Muscle of leg (tissue), 16 donors: ENCODE measurements around the gene RHOC. TPM values are rescaled to one million over a fixed set of nuclear protein-coding genes. Genes with fewer than 3 reads are reported as not detected.

ENCODE experiments used
- DNase-seq: peaks from one replicate; pipeline ENCODE4 v3.0.0; 2013
- H3K27ac ChIP-seq: one replicate; pipeline ENCODE4 v1.5.1; 2013; ENCODE audit warnings: mild to moderate bottlenecking, low read length, control low read depth
- H3K27me3 ChIP-seq: one replicate; pipeline ENCODE4 v1.6.1; 2013; ENCODE audit warnings: low read length; ENCODE audit not compliant: control insufficient read depth, insufficient read depth
- H3K36me3 ChIP-seq: one replicate; pipeline ENCODE4 v1.6.1; 2013; ENCODE audit warnings: low read length; ENCODE audit not compliant: control insufficient read depth, insufficient read depth
- H3K4me1 ChIP-seq: one replicate; pipeline ENCODE4 v1.6.1; 2013; ENCODE audit warnings: low read length; ENCODE audit not compliant: control insufficient read depth, insufficient read depth
- H3K4me3 ChIP-seq: one replicate; pipeline ENCODE4 v1.5.1; 2013; ENCODE audit warnings: low read length, control low read depth
- H3K9me3 ChIP-seq: replicated peaks from 2 replicates; pipeline ENCODE4 v1.6.1; 2013; ENCODE audit warnings: low read depth, low read length; ENCODE audit not compliant: control insufficient read depth
- WGBS: methylation state at CpG from one replicate; pipeline ENCODE4 v1.1.5; 2013; ENCODE audit warnings: missing lambda C conversion rate; ENCODE audit not compliant: insufficient coverage; 5-methylcytosine and 5-hydroxymethylcytosine counted together
- long read RNA-seq, 11 donors: transcript quantifications; one replicate each; lab custom pipeline, GENCODE V29; 2026
- polyA plus RNA-seq, 8 donors: library from polyadenylated mRNA; unstranded; fragments of 120-200 nt; gene quantifications; one replicate each; pipeline versions ENCODE4 v1.2.1 to v1.2.3, GENCODE V29; 2013; ENCODE audit warnings: inconsistent platforms in 1 of 8, low replicate concordance in 1 of 8; ENCODE audit not compliant: insufficient read length in 8 of 8, insufficient read depth in 1 of 8
- total RNA-seq: library from RNA; stranded (reverse); fragments of 120-200 nt; gene quantifications from one replicate; pipeline ENCODE4 v1.2.4, GENCODE V29; 2013

Gene RHOC
- total RNA-seq (252 TPM), polyA plus RNA-seq (100 to 1,000 TPM; 275 to 338 (median 300) TPM)
- long read RNA-seq, donor 1, transcript RHOC-202 (6 exons, 1,418 nt): major isoform, 27 of 69 reads
- long read RNA-seq, donor 1, transcript RHOC-208 (5 exons, 1,355 nt): minor isoform, 22 of 69 reads
- long read RNA-seq, donor 1, partial matches to known transcripts: 16 of 69 reads
- long read RNA-seq, donor 1, other reads (novel, unspliced or antisense): 0 of 69 reads
- long read RNA-seq, donor 2, transcript RHOC-208 (5 exons, 1,355 nt): minor isoform, 7 of 17 reads
- long read RNA-seq, donor 2, transcript RHOC-202 (6 exons, 1,418 nt): major isoform, 8 of 17 reads
- long read RNA-seq, donor 2, partial matches to known transcripts: 0 of 17 reads
- long read RNA-seq, donor 2, other reads (novel, unspliced or antisense): 0 of 17 reads
- long read RNA-seq, donor 3, transcript RHOC-208 (5 exons, 1,355 nt): minor isoform, 37 of 143 reads
- long read RNA-seq, donor 3, transcript RHOC-202 (6 exons, 1,418 nt): major isoform, 61 of 143 reads
- long read RNA-seq, donor 3, partial matches to known transcripts: 39 of 143 reads
- long read RNA-seq, donor 3, other reads (novel, unspliced or antisense): 0 of 143 reads
- long read RNA-seq, donor 4, transcript RHOC-208 (5 exons, 1,355 nt): minor isoform, 25 of 93 reads
- long read RNA-seq, donor 4, transcript RHOC-202 (6 exons, 1,418 nt): major isoform, 44 of 93 reads
- long read RNA-seq, donor 4, partial matches to known transcripts: 17 of 93 reads
- long read RNA-seq, donor 4, other reads (novel, unspliced or antisense): 5 of 93 reads
- long read RNA-seq, donor 5, transcript RHOC-202 (6 exons, 1,418 nt): minor isoform, 91 of 272 reads
- long read RNA-seq, donor 5, transcript RHOC-208 (5 exons, 1,355 nt): major isoform, 93 of 272 reads
- long read RNA-seq, donor 5, partial matches to known transcripts: 78 of 272 reads
- long read RNA-seq, donor 5, other reads (novel, unspliced or antisense): 5 of 272 reads
- long read RNA-seq, donor 6, transcript RHOC-208 (5 exons, 1,355 nt): minor isoform, 63 of 216 reads
- long read RNA-seq, donor 6, transcript RHOC-202 (6 exons, 1,418 nt): major isoform, 72 of 216 reads
- long read RNA-seq, donor 6, partial matches to known transcripts: 77 of 216 reads
- long read RNA-seq, donor 6, other reads (novel, unspliced or antisense): 0 of 216 reads
- long read RNA-seq, donor 7, transcript RHOC-202 (6 exons, 1,418 nt): minor isoform, 52 of 164 reads
- long read RNA-seq, donor 7, transcript RHOC-208 (5 exons, 1,355 nt): major isoform, 64 of 164 reads
- long read RNA-seq, donor 7, partial matches to known transcripts: 43 of 164 reads
- long read RNA-seq, donor 7, other reads (novel, unspliced or antisense): 0 of 164 reads
- long read RNA-seq, donor 8, transcript RHOC-208 (5 exons, 1,355 nt): minor isoform, 33 of 93 reads
- long read RNA-seq, donor 8, transcript RHOC-202 (6 exons, 1,418 nt): major isoform, 41 of 93 reads
- long read RNA-seq, donor 8, partial matches to known transcripts: 17 of 93 reads
- long read RNA-seq, donor 8, other reads (novel, unspliced or antisense): 0 of 93 reads
- long read RNA-seq, donor 9, transcript RHOC-208 (5 exons, 1,355 nt): minor isoform, 33 of 112 reads
- long read RNA-seq, donor 9, transcript RHOC-202 (6 exons, 1,418 nt): major isoform, 41 of 112 reads
- long read RNA-seq, donor 9, partial matches to known transcripts: 34 of 112 reads
- long read RNA-seq, donor 9, other reads (novel, unspliced or antisense): 0 of 112 reads
- long read RNA-seq, donor 10, transcript RHOC-208 (5 exons, 1,355 nt): minor isoform, 46 of 156 reads
- long read RNA-seq, donor 10, transcript RHOC-202 (6 exons, 1,418 nt): major isoform, 68 of 156 reads
- long read RNA-seq, donor 10, partial matches to known transcripts: 38 of 156 reads
- long read RNA-seq, donor 10, other reads (novel, unspliced or antisense): 0 of 156 reads
- long read RNA-seq, donor 11, transcript RHOC-202 (6 exons, 1,418 nt): minor isoform, 37 of 119 reads
- long read RNA-seq, donor 11, transcript RHOC-208 (5 exons, 1,355 nt): major isoform, 48 of 119 reads
- long read RNA-seq, donor 11, partial matches to known transcripts: 31 of 119 reads
- long read RNA-seq, donor 11, other reads (novel, unspliced or antisense): 0 of 119 reads

DNA sequence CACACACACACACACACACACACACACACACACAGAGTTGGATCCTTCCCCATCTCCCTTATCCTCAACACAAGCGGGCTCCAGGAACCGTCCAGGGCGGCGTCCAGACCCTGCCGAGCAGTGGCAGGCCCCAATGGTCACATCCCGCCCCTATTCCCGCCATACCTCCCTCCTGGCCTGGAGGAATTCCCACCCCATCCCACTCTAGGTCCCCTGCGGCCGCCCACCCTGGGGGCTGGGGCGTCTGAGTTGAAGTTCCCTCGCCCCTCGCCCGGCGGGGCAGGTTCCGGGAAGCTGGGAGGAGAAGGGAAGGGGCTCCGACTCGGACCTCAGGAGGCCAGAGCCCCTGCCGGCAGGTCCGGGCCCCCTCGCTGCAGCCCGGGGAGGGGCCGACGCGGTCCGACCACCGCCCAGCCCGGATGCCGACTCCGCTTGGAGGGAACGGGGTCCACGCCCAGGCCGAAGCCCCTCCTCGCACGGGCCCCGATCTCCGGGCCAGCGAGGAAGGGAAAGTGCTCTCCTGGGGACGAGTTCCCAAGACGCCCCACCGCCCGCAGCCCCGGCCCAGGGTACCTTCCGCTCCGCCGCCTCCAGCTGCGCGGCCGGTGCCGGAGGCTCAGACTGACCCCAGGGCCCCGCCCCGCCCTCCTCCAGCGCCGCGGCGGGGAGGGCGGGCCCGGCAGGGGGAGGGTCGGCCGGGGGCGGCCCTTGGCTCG is at the start of gene RHOC:
RHOC (minus strand) TSS at position 623 of the 716 bp plus-strand sequence. CDS start 3,328 bp downstream, outside the sequence.
- Histone ChIP-seq H3K27ac (peak within 1 kb of the TSS; percentile 99), H3K27me3 (peaks cover 19% of the 10 kb centered on the region), H3K36me3 (peaks cover 23% of the 10 kb centered on the region), H3K4me3 (peak within 1 kb of the TSS; percentile 96), H3K9me3 (no peaks in the 10 kb centered on the region), H3K4me1 (peaks cover 49% of the 10 kb centered on the region)
- DNase-seq: peak; percentile 89
- under 1% methylated on average over 50 of the region's 61 CpGs for WGBS

- no CpG with 5 or more reads among the region's 1 CpG for WGBS
- Histone ChIP-seq H3K36me3 (no peaks in the 10 kb centered on the region), H3K27ac (no peak overlapping the region), H3K4me3 (no peak overlapping the region), H3K27me3 (no peaks in the 10 kb centered on the region), H3K9me3 (no peaks in the 10 kb centered on the region), H3K4me1 (no peaks in the 10 kb centered on the region)
- no peak for DNase-seq
Measured at GRCh38 chr1:112754116-112754628, 47.2 kb upstream of the RHOC start.

GRCh38 chr1:112748396-112748795 is 41.5 kb upstream of the RHOC start:
- Histone ChIP-seq H3K27ac (no peak overlapping the region), H3K9me3 (no peaks in the 10 kb centered on the region), H3K27me3 (peaks cover 24% of the 10 kb centered on the region), H3K4me1 (peaks cover 10% of the 10 kb centered on the region), H3K36me3 (no peaks in the 10 kb centered on the region), H3K4me3 (no peak overlapping the region)
- 98% methylated on average over 4 of the region's 12 CpGs for WGBS
- no peak for DNase-seq

GRCh38 chr1:112744009-112744578 is 37.2 kb upstream of the RHOC start:
- Histone ChIP-seq H3K9me3 (no peaks in the 10 kb centered on the region), H3K36me3 (no peaks in the 10 kb centered on the region), H3K27me3 (peaks cover 51% of the 10 kb centered on the region), H3K27ac (no peak overlapping the region), H3K4me1 (peaks cover 10% of the 10 kb centered on the region), H3K4me3 (peak overlapping the region; percentile 14)
- DNase-seq: peak; percentile 65
- under 1% methylated on average over 52 of the region's 58 CpGs for WGBS

DNA sequence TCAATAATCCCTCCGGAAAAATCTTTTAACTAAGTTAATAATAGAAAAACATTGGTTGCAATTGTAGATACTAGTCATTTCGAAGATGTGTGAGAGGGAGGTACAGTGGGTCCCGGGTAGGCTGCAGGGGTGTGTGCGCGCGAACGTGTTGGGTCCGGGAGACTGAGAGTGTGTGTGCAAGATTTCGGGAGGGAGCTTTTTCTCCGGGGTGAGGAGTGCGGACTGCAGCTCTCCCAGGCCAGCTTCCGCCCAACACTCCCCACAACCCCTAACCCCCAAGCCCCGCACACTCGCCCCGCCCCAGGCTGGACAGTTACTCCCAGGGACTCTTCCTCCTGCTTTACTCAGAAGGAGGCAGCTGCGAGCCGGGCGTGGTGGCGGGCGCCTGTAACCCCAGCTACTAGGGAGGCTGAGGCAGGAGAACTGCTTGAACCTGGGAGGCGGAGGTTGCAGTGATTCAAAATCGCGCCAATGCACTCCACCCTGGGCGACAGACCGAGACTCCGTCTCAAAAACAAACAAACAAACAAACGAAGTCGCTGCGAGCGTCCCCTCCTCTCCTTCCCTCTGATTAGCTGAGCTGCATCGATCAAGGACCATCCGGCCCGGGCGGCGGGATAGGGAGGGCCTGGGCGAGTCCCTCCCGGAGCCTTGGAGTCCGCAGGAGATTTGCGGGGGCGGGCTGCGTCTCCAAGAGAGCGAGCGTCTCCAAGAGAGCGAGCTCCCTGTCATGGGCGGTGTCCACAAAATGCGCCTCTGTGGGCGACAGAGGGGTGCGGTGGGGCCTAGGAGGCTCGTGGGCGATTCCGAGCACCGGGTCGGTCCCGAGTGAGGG is 36.5 kb upstream of the RHOC start:
- Histone ChIP-seq H3K27ac (no peak overlapping the region), H3K27me3 (peaks cover 51% of the 10 kb centered on the region), H3K4me3 (peak overlapping the region; percentile 14), H3K36me3 (no peaks in the 10 kb centered on the region), H3K4me1 (peaks cover 10% of the 10 kb centered on the region), H3K9me3 (no peaks in the 10 kb centered on the region)
- 9% methylated on average over 38 of the region's 54 CpGs for WGBS
- DNase-seq: peak; percentile 32

- no peak for DNase-seq
- H3K27me3 ChIP-seq: peaks cover 22% of the 10 kb centered on the region
- H3K9me3 ChIP-seq: no peaks in the 10 kb centered on the region
- 79% methylated on average over 2 of the region's 3 CpGs for WGBS
- H3K27ac ChIP-seq: no peak overlapping the region
- no peaks in the 10 kb centered on the region for H3K4me1 ChIP-seq
- H3K36me3 ChIP-seq: no peaks in the 10 kb centered on the region
- no peak overlapping the region for H3K4me3 ChIP-seq
Measured at GRCh38 chr1:112737573-112737972, 30.6 kb upstream of the RHOC start.

DNA sequence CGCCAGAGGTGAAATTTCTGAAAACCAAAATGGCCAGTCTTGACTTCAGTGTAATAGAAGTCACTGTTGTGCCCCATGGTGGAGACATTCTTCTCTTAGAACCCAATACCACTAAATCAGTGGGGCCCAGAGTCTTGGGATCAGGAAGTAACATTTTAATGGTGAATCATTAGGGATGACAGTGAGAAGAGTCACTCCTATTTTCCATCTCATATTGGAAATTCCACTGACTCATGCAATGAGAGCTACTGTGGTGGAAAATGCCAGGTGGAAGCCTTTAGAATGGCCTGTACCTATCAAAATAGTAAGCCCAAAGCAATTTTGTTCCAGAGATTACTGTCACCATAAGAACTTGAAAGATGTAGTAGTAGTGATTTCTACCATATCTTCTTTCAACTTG is 28.8 kb upstream of the RHOC start:
- DNase-seq: no peak
- Histone ChIP-seq H3K9me3 (no peaks in the 10 kb centered on the region), H3K27me3 (peaks cover 5% of the 10 kb centered on the region), H3K4me1 (no peaks in the 10 kb centered on the region), H3K4me3 (no peak overlapping the region), H3K36me3 (no peaks in the 10 kb centered on the region), H3K27ac (no peak overlapping the region)
- no CpG with 5 or more reads among the region's 1 CpG for WGBS
